ENCODE results near the gene DYNLT1. TPM values are rescaled to one million over a fixed set of nuclear protein-coding genes. Genes with fewer than 3 reads are reported as not detected.

DYNLT1 gene
- total RNA-seq, 6 donors from 2014 or later = 49.2 to 119 (median 100) TPM

DNA sequence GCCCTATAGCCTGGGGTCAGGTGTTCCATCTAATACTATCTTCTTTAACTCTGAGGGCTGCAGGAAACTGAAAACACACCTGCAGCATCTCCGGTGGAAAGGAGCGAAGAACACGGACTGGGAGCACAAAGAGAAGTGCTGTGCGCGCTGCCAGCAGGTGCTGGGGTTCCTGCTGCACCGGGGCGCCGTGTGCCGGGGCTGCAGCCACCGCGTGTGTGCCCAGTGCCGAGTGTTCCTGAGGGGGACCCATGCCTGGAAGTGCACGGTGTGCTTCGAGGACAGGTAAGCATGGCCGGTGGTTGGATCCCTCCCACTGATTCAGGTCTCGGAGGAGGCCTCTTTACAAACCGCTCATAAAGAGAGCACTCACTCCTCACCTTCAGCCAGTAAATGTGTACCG is 20.8 kb upstream of the DYNLT1 start:
- WGBS, 2 donors = 90 to 94% methylated on average over 7 to 18 of the region's 18 CpGs
- peak in 1 of 2 donors; percentile 54 for DNase-seq
- Histone ChIP-seq H3K27me3 (no peaks in the 10 kb centered on the region), H3K4me1 (peaks cover 18 to 56% (median 42%) of the 10 kb centered on the region in 4 donors), H3K9me3 (no peaks in the 10 kb centered on the region), H3K4me3 (no peak overlapping the region), H3K27ac (peak overlapping the region in 2 of 4 donors; percentile 85 to 86), H3K36me3 (no peaks in the 10 kb centered on the region)
- no peak for ATAC-seq (ENCODE audit: low FRiP score in 2 of 2)
- no peak for TF ChIP-seq EP300 (IDR thresholded peaks at IDR 0.05)
- TF ChIP-seq, protein P1, sequence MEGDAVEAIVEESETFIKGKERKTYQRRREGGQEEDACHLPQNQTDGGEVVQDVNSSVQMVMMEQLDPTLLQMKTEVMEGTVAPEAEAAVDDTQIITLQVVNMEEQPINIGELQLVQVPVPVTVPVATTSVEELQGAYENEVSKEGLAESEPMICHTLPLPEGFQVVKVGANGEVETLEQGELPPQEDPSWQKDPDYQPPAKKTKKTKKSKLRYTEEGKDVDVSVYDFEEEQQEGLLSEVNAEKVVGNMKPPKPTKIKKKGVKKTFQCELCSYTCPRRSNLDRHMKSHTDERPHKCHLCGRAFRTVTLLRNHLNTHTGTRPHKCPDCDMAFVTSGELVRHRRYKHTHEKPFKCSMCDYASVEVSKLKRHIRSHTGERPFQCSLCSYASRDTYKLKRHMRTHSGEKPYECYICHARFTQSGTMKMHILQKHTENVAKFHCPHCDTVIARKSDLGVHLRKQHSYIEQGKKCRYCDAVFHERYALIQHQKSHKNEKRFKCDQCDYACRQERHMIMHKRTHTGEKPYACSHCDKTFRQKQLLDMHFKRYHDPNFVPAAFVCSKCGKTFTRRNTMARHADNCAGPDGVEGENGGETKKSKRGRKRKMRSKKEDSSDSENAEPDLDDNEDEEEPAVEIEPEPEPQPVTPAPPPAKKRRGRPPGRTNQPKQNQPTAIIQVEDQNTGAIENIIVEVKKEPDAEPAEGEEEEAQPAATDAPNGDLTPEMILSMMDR (IDR thresholded peaks at IDR 0.05) = no peak

DNA sequence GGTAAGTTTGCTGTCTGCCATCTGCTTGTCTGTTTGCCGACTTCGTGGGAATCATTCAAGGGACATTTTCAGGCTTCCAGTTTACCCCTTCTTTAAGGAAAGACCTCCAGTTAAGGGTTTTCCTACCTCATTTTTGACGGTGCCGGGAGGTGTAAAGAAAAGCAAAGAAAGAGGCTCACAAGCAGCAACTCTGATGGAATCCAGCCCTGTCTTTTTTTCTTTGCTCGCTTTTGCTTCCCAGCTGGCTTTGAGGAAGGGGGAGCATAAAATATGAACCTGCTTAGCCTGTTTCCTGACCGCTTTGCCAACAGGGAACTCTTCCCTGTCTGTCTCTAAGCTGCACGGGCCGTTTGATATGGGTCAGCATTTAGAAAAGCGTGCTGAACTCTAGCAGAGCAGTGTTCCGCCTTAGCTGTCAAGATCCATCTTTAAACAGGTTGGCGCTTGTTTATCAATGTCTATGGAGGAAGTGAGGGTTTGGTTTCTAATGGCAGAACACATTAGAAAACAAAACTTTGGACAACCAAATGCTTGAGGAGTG is 19.2 kb upstream of the DYNLT1 start:
- WGBS, 2 donors = 38 to 42% methylated on average over 11 of the region's 11 CpGs
- H3K4me3 ChIP-seq = peak overlapping the region in 3 of 4 donors; percentile 13 to 32 (median 16)
- peak in 1 of 2 donors; percentile 61 for DNase-seq

DNA sequence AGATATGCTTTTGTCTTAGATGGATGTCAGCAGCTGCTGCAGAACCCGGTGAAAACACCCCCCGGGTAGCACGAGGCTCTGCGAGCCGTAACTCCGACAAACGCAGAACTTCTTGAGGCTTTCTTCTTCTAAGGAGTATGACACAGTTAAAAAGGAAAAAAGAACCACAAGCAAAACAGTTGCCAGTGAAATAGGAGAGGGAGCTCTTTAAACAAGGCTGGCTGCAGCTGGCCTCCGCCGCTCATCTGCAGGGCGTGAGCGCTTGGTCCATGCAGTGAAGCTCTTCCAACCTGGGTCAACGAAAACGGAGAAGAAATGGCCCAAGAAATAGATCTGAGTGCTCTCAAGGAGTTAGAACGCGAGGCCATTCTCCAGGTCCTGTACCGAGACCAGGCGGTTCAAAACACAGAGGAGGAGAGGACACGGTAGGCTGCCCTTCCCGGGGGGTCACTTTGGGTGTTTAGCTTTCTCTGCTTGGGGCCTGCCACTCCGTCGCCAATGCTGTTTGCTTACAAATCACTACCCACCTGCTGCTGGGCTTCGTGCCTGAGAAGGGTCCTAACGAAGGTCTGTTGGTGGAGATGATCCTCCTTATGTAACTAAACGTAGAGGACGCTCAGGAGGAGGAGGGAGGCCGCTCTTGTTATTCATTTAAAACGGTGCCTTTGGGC is 18.5 kb upstream of the DYNLT1 start:
- TF ChIP-seq EP300 (IDR thresholded peaks at IDR 0.05) = no peak
- TF ChIP-seq POLR2A (IDR thresholded peaks at IDR 0.05) = peak in 1 of 4 donors; percentile 28
- no peaks in the 10 kb centered on the region for H3K9me3 ChIP-seq
- 40 to 44% methylated on average over 23 to 27 of the region's 27 CpGs for WGBS, 2 donors
- DNase-seq (peak in 1 of 2 donors; percentile 50), ATAC-seq (ENCODE audit: low FRiP score in 2 of 2) (peak in 1 of 2 donors; percentile 54)
- no peaks in the 10 kb centered on the region for H3K27me3 ChIP-seq
- peak overlapping the region in 3 of 4 donors; percentile 13 to 32 (median 16) for H3K4me3 ChIP-seq
- H3K36me3 ChIP-seq = no peaks in the 10 kb centered on the region
- peaks cover 14 to 46% (median 40%) of the 10 kb centered on the region in 4 donors for H3K4me1 ChIP-seq
- peak overlapping the region; percentile 45 to 73 (median 60) for H3K27ac ChIP-seq

More for the DNA sequence above, 19.2 kb upstream of the DYNLT1 start:
- TF ChIP-seq POLR2A (IDR thresholded peaks at IDR 0.05) = peak in 1 of 4 donors; percentile 37
- TF ChIP-seq, protein P1 (IDR thresholded peaks at IDR 0.05) = no peak
- Histone ChIP-seq H3K9me3 (no peaks in the 10 kb centered on the region), H3K4me1 (peaks cover 18 to 52% (median 46%) of the 10 kb centered on the region in 4 donors), H3K36me3 (no peaks in the 10 kb centered on the region), H3K27me3 (no peaks in the 10 kb centered on the region), H3K27ac (peak overlapping the region; percentile 45 to 73 (median 60))
- ATAC-seq (ENCODE audit: low FRiP score in 2 of 2) = peak in 1 of 2 donors; percentile 29

DNA sequence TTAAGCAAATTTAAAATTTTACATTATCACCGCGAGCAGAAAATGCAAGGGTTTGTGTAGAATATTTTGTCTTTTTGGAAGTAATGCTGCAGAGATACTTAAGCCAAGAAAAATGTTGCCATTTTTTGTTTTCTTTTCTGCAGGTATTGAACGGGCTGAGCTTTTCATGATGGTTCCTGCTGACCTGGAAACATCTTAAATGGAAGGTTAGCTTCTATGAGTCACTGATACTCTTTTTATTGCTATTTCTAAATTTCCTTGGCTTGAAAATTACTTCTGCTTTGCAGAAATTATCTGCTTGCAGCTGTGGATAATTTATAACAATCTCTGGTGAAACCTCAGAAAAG is 18.0 kb upstream of the DYNLT1 start:
- DNase-seq (no peak), ATAC-seq (ENCODE audit: low FRiP score in 2 of 2) (no peak)
- TF ChIP-seq EP300 (IDR thresholded peaks at IDR 0.05) = no peak
- TF ChIP-seq POLR2A (IDR thresholded peaks at IDR 0.05) = no peak
- TF ChIP-seq POLR2AphosphoS5 (IDR thresholded peaks at IDR 0.05) = no peak
- TF ChIP-seq, protein P1 (IDR thresholded peaks at IDR 0.05) = no peak
- WGBS, 2 donors = 68 to 73% methylated on average over 3 of the region's 3 CpGs
- H3K4me3 ChIP-seq = peak overlapping the region in 2 of 4 donors; percentile 13 to 32
- H3K9me3 ChIP-seq = no peaks in the 10 kb centered on the region
- no peaks in the 10 kb centered on the region for H3K27me3 ChIP-seq
- peaks cover 9 to 41% (median 35%) of the 10 kb centered on the region in 4 donors for H3K4me1 ChIP-seq
- H3K27ac ChIP-seq = peak overlapping the region in 3 of 4 donors; percentile 45 to 73 (median 62)
- H3K36me3 ChIP-seq = no peaks in the 10 kb centered on the region

DNA sequence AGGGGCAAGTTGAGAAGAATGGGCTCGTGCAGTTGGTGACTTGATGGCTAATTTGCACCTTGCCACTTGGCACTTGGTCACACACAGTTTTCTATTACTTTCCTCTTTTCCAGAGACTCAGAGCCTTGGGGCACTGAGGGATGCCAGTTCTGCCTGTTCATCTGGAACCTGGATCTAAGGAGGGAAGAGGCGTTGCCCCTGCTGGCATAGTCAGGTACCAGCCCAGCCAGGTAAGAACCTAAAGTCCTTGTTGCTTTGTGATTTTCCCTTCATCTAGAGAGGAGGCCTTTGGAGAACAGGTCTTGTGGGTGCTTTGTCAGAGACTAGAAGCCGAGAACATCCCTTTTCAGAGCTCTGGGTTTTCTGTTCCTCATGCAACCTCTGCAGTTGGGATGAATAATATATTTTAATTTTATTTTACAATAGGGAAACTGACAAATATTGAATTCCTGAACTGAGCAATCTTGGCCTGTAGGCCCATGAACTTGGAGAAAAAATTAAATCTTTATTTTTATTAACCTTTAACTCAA is 16.7 kb upstream of the DYNLT1 start:
- Histone ChIP-seq H3K9me3 (no peaks in the 10 kb centered on the region), H3K4me3 (no peak overlapping the region), H3K36me3 (no peaks in the 10 kb centered on the region), H3K4me1 (peaks cover 9 to 40% (median 28%) of the 10 kb centered on the region in 4 donors), H3K27me3 (no peaks in the 10 kb centered on the region), H3K27ac (no peak overlapping the region)
- no peak for DNase-seq
- TF ChIP-seq, protein P1 (IDR thresholded peaks at IDR 0.05) = no peak
- TF ChIP-seq POLR2AphosphoS5 (IDR thresholded peaks at IDR 0.05) = no peak
- TF ChIP-seq POLR2A (IDR thresholded peaks at IDR 0.05) = no peak
- no peak for TF ChIP-seq EP300 (IDR thresholded peaks at IDR 0.05)
- WGBS, 2 donors = 94 to 97% methylated on average over 3 of the region's 3 CpGs
- ATAC-seq (ENCODE audit: low FRiP score in 2 of 2) = no peak

Data from upper lobe of left lung (tissue), 6 donors.